ENCODE measurements around the gene USP22. TPM values are rescaled to one million over a fixed set of nuclear protein-coding genes. Genes with fewer than 3 reads are reported as not detected.

The USP22 gene
- total and polyA plus RNA-seq, 2 of the 4 experiments (the other 2 are of a cell fraction): 161 to 319 TPM

GRCh38 chr17:20954794-20955193 is 88.0 kb downstream of the USP22 start:
- DNase-seq: no peak
- H3K9me3 ChIP-seq (ENCODE audit: control insufficient read depth, insufficient read depth, low read length): no peaks in the 10 kb centered on the region
- no peak overlapping the region for H3K4ac ChIP-seq (ENCODE audit: low read depth, low read length)
- dilution Hi-C loops (cut with HindIII; ENCODE audit: low sequenced_read_pairs, unreplicated experiment): no loop called here
- no peak overlapping the region for H3K4me2 ChIP-seq (ENCODE audit: low read depth, low read length)
- H4K8ac ChIP-seq (ENCODE audit: low read depth in 2 of 2, low read length in 2 of 2): no peak overlapping the region
- in situ Hi-C loops (cut with MboI; ENCODE audit: low sequenced_read_pairs): no loop called here
- H2AFZ ChIP-seq (replicated peaks; ENCODE audit: low read length, poor library complexity): no peak overlapping the region
- no peaks in the 10 kb centered on the region for H3K9me1 ChIP-seq (ENCODE audit: insufficient read depth, low read length)
- ATAC-seq (ENCODE audit: low read depth): no peak
- BruUV-seq (replicated peaks): no TSS peak
- no peak overlapping the region for H4K5ac ChIP-seq (ENCODE audit: low read depth, low read length)
- intact Hi-C loops (cut with micrococcal nuclease): no loop called here
- no peak overlapping the region for H2BK15ac ChIP-seq (ENCODE audit: low read depth, low read length)
- no peak overlapping the region for H3K23ac ChIP-seq (ENCODE audit: low read depth, low read length)
- H3K14ac ChIP-seq (replicated peaks; ENCODE audit: low read depth, low read length): no peak overlapping the region
- WGBS, 2 experiments (ENCODE audit: extremely low coverage in 2 of 2, insufficient read length in 1 of 2): no CpG with 5 or more reads among the region's 4 CpGs
- H2AK5ac ChIP-seq (ENCODE audit: low read depth, low read length): no peak overlapping the region
- no peaks in the 10 kb centered on the region; the same call in 1 of the 2 replicates for H3K4me1 ChIP-seq (ENCODE audit: control insufficient read depth, insufficient read depth, low read length)
- no peak overlapping the region for H3K18ac ChIP-seq (ENCODE audit: low read depth, low read length)
- no peaks in the 10 kb centered on the region for H3K79me1 ChIP-seq (ENCODE audit: low read depth in 1 of 2, low read length in 2 of 2)
- H3K36me3 ChIP-seq (ENCODE audit: control insufficient read depth, insufficient read depth, low read length): no peaks in the 10 kb centered on the region
- H4K20me1 ChIP-seq (ENCODE audit: insufficient read depth, low read length): no peaks in the 10 kb centered on the region
- H3K56ac ChIP-seq (ENCODE audit: extremely low read depth, insufficient read depth, low read length): no peak overlapping the region
- no peak overlapping the region for H2AK9ac ChIP-seq (replicated peaks; ENCODE audit: low read depth, low read length, poor library complexity)
- H2BK5ac ChIP-seq (ENCODE audit: low read depth, low read length, poor library complexity, severe bottlenecking): no peak overlapping the region
- POLR2A ChIA-PET (ENCODE audit: unreplicated experiment): no interaction called here
- no peak overlapping the region for H4K91ac ChIP-seq (ENCODE audit: insufficient read depth, low read depth, low read length)
- no peak overlapping the region for H2BK20ac ChIP-seq (ENCODE audit: low read depth, low read length)
- no peak overlapping the region for H3K27ac ChIP-seq (ENCODE audit: insufficient read depth, low read length)
- H2BK120ac ChIP-seq (ENCODE audit: low read depth, low read length): no peak overlapping the region
- H3K4me3 ChIP-seq (ENCODE audit: insufficient read depth, low read depth, low read length): no peak overlapping the region
- TF ChIP-seq ELK1 (IDR thresholded peaks at IDR 0.05; ENCODE audit: borderline replicate concordance, low read depth, low read length) (no peak), NFE2L2 (IDR thresholded peaks at IDR 0.05; ENCODE audit: low read depth, low read length) (no peak), RAD21 (IDR thresholded peaks at IDR 0.05; ENCODE audit: low read length) (no peak), USF2 (IDR thresholded peaks at IDR 0.05; ENCODE audit: low read depth, low read length) (no peak), CTCF (conservative IDR thresholded peaks at IDR 0.05; ENCODE audit: low read depth, low read length) (no peak), BHLHE40 (IDR thresholded peaks at IDR 0.05; ENCODE audit: low read depth, low read length) (no peak), FOS (IDR thresholded peaks at IDR 0.05; ENCODE audit: low read depth, low read length) (no peak), POLR2A (IDR thresholded peaks at IDR 0.05; ENCODE audit: low read depth, low read length) (no peak), RFX5 (IDR thresholded peaks at IDR 0.05; ENCODE audit: low read depth, low read length) (no peak), MAZ (IDR thresholded peaks at IDR 0.05; ENCODE audit: borderline replicate concordance, low read depth, low read length) (no peak), CHD1 (IDR thresholded peaks at IDR 0.05; ENCODE audit: low read depth, low read length) (no peak), SMC3 (IDR thresholded peaks at IDR 0.05; ENCODE audit: low read depth, low read length) (no peak), CEBPB (IDR thresholded peaks at IDR 0.05; ENCODE audit: low read depth, low read length) (no peak), MXI1 (IDR thresholded peaks at IDR 0.05; ENCODE audit: borderline replicate concordance, low read depth, low read length) (no peak), RCOR1 (IDR thresholded peaks at IDR 0.05; ENCODE audit: insufficient replicate concordance, low read length) (no peak), MAFK (IDR thresholded peaks at IDR 0.05; ENCODE audit: low read depth, low read length) (no peak)
- CTCF ChIA-PET: no interaction called here
- H3K9ac ChIP-seq (ENCODE audit: low read depth, low read length): no peak overlapping the region
- peaks cover 24% of the 10 kb centered on the region for H3K27me3 ChIP-seq (ENCODE audit: control insufficient read depth, insufficient read depth, low read length)
